Measurements from ENCODE around the gene EVA1C.
"Not testable (repeated sequence)": the region's sequence is repeated elsewhere in the genome, so short reads cannot be mapped to it uniquely, and the experiment has no call there.

EVA1C gene

GRCh38 chr21:32533611-32534010 is 121.1 kb downstream of the EVA1C start:
- no peak for DNase-seq

- no peak for DNase-seq
Observed at GRCh38 chr21:32534113-32534512, 121.6 kb downstream of the EVA1C start.

GRCh38 chr21:32535612-32536011 is 123.1 kb downstream of the EVA1C start:
- DNase-seq, result no peak

- DNase-seq, result no peak
Observed at GRCh38 chr21:32537569-32537881, 125.0 kb downstream of the EVA1C start.

- DNase-seq, result peak; percentile 48
Observed at GRCh38 chr21:32538147-32538792, 125.8 kb downstream of the EVA1C start.

GRCh38 chr21:32539378-32539777 is 126.9 kb downstream of the EVA1C start:
- DNase-seq, result no peak

- not testable (repeated sequence) for DNase-seq
Observed at GRCh38 chr21:32543056-32543455, 130.6 kb downstream of the EVA1C start.

- DNase-seq, result no peak
Observed at GRCh38 chr21:32543975-32544374, 131.5 kb downstream of the EVA1C start.

- DNase-seq, result no peak
Observed at GRCh38 chr21:32544697-32545096, 132.2 kb downstream of the EVA1C start.

GRCh38 chr21:32545948-32546441 is 133.5 kb downstream of the EVA1C start:
- no peak for DNase-seq

GRCh38 chr21:32547018-32547417 is 134.5 kb downstream of the EVA1C start:
- no peak for DNase-seq

GRCh38 chr21:32548978-32549377 is 136.5 kb downstream of the EVA1C start:
- no peak for DNase-seq

- DNase-seq, result no peak
Observed at GRCh38 chr21:32549440-32549839, 136.9 kb downstream of the EVA1C start.

GRCh38 chr21:32549886-32550285 is 137.4 kb downstream of the EVA1C start:
- no peak for DNase-seq

GRCh38 chr21:32554832-32555638 is 142.5 kb downstream of the EVA1C start:
- no peak for DNase-seq

GRCh38 chr21:32558106-32558505 is 145.6 kb downstream of the EVA1C start:
- DNase-seq, result no peak

- no peak for DNase-seq
Observed at GRCh38 chr21:32559006-32559610, 146.6 kb downstream of the EVA1C start.

GRCh38 chr21:32560896-32561295 is 148.4 kb downstream of the EVA1C start:
- no peak for DNase-seq

- DNase-seq, result not testable (repeated sequence)
Observed at GRCh38 chr21:32561476-32561875, 149.0 kb downstream of the EVA1C start.

- no peak for DNase-seq
Observed at GRCh38 chr21:32562426-32562825, 149.9 kb downstream of the EVA1C start.

GRCh38 chr21:32562915-32563314 is 150.4 kb downstream of the EVA1C start:
- no peak for DNase-seq

All from activated gamma-delta T cell treated with Interleukin-2 at 50 U/mL for 16 hours (primary cell).